ENCODE measurements around the gene SALL4.
"Not testable (repeated sequence)": the region's sequence is repeated elsewhere in the genome, so short reads cannot be mapped to it uniquely, and the experiment has no call there.

SALL4 gene

GRCh38 chr20:51763965-51764602 lies 38.2 kb downstream of the SALL4 start:
- no peak for DNase-seq

GRCh38 chr20:51760905-51761546 lies 41.3 kb downstream of the SALL4 start:
- no peak for DNase-seq

- DNase-seq = no peak
Observed at GRCh38 chr20:51759769-51760510, 42.4 kb downstream of the SALL4 start.

- no peak for DNase-seq
Observed at GRCh38 chr20:51758978-51759544, 43.3 kb downstream of the SALL4 start.

GRCh38 chr20:51757226-51757625 lies 45.1 kb downstream of the SALL4 start:
- no peak for DNase-seq

- DNase-seq = no peak
Observed at GRCh38 chr20:51756653-51757052, 45.7 kb downstream of the SALL4 start.

GRCh38 chr20:51753220-51753619 lies 49.1 kb downstream of the SALL4 start:
- not testable (repeated sequence) for DNase-seq

- DNase-seq = no peak
Observed at GRCh38 chr20:51752343-51752951, 49.9 kb downstream of the SALL4 start.

GRCh38 chr20:51750770-51751388 lies 51.4 kb downstream of the SALL4 start:
- no peak for DNase-seq

GRCh38 chr20:51750037-51750769 lies 52.1 kb downstream of the SALL4 start:
- peak; percentile 39 for DNase-seq

- DNase-seq = no peak
Observed at GRCh38 chr20:51749674-51750036, 52.7 kb downstream of the SALL4 start.

- DNase-seq = no peak
Observed at GRCh38 chr20:51747182-51747911, 55.0 kb downstream of the SALL4 start.

- no peak for DNase-seq
Observed at GRCh38 chr20:51745804-51746203, 56.5 kb downstream of the SALL4 start.

- DNase-seq = no peak
Observed at GRCh38 chr20:51740838-51741237, 61.5 kb downstream of the SALL4 start.

GRCh38 chr20:51740308-51740707 lies 62.0 kb downstream of the SALL4 start:
- DNase-seq = not testable (repeated sequence)

- no peak for DNase-seq
Observed at GRCh38 chr20:51739722-51740249, 62.5 kb downstream of the SALL4 start.

GRCh38 chr20:51738877-51739447 lies 63.4 kb downstream of the SALL4 start:
- no peak for DNase-seq

GRCh38 chr20:51738261-51738660 lies 64.1 kb downstream of the SALL4 start:
- DNase-seq = not testable (repeated sequence)

GRCh38 chr20:51736947-51737346 lies 65.4 kb downstream of the SALL4 start:
- no peak for DNase-seq

GRCh38 chr20:51735728-51736600 lies 66.4 kb downstream of the SALL4 start:
- DNase-seq = no peak

Measured in stimulated activated CD4-positive, alpha-beta T cell treated with anti-CD3 and anti-CD28 coated beads, Interleukin-1b, Interleukin-23, amount 100 ng/mL, for 48 hours (primary cell).